SK-N-SH treated with all-trans-retinoic acid at 6 μM for 48 hours (cell line): ENCODE data around the gene RENBP.
A peak's percentile ranks its signal among the peaks of the same experiment; 100 is the strongest.

Experiments used
- ATAC-seq: fragments of 200-7000 bp; cut with Tn5 transposase; 3 replicates; pipeline ENCODE4 v1.9.1; 2020; ENCODE audit warnings: mild to moderate bottlenecking, moderate library complexity
- ARNTL ChIP-seq: fragments of 450-650 bp; formaldehyde crosslinking; IDR thresholded peaks from 2 replicates; pipeline ENCODE4 v1.5.0; 2020; ENCODE audit warnings: low read depth, mild to moderate bottlenecking, moderate library complexity, borderline replicate concordance
- CSDC2 ChIP-seq: fragments of 250-450 bp; sonication (Bioruptor Pico); IDR thresholded peaks from 2 replicates; pipeline ENCODE4 v1.5.0; 2020; ENCODE audit warnings: mild to moderate bottlenecking, moderate library complexity
- ESRRG ChIP-seq: fragments of 250-450 bp; sonication (Bioruptor Pico); IDR thresholded peaks from 2 replicates; pipeline ENCODE4 v1.6.1; 2021; ENCODE audit warnings: mild to moderate bottlenecking
- GLIS3 ChIP-seq: fragments of 250-450 bp; sonication (Bioruptor Pico); IDR thresholded peaks from 2 replicates; pipeline ENCODE4 v1.5.0; 2020; ENCODE audit warnings: mild to moderate bottlenecking, moderate library complexity
- OSR1 ChIP-seq: fragments of 250-450 bp; sonication (Bioruptor Pico); IDR thresholded peaks from 2 replicates; pipeline ENCODE4 v1.8.0; 2022; ENCODE audit warnings: moderate library complexity, mild to moderate bottlenecking, inconsistent platforms
- PPARA ChIP-seq: fragments of 250-450 bp; sonication (Bioruptor Pico); IDR thresholded peaks from 2 replicates; pipeline ENCODE4 v1.5.0; 2020; ENCODE audit warnings: mild to moderate bottlenecking, borderline replicate concordance
- SNAI2 ChIP-seq: fragments of 250-450 bp; sonication (Bioruptor Pico); IDR thresholded peaks from 2 replicates; pipeline ENCODE4 v1.5.0; 2020; ENCODE audit warnings: mild to moderate bottlenecking, moderate library complexity
- TCF4 ChIP-seq: fragments of 250-450 bp; sonication (Bioruptor Pico); IDR thresholded peaks from 2 replicates; pipeline ENCODE4 v1.8.0; 2021; ENCODE audit warnings: mild to moderate bottlenecking, moderate library complexity, borderline replicate concordance
- TOX ChIP-seq: fragments of 250-450 bp; sonication (Bioruptor Pico); IDR thresholded peaks from 2 replicates; pipeline ENCODE4 v1.8.0; 2021; ENCODE audit warnings: mild to moderate bottlenecking, moderate library complexity, borderline replicate concordance
- ZC3H10 ChIP-seq: fragments of 250-450 bp; sonication (Bioruptor Pico); IDR thresholded peaks from 2 replicates; pipeline ENCODE4 v1.5.1; 2021; ENCODE audit warnings: mild to moderate bottlenecking, moderate library complexity
- ZFP3 ChIP-seq: fragments of 250-450 bp; sonication (Bioruptor Pico); IDR thresholded peaks from 2 replicates; pipeline ENCODE4 v1.5.0; 2020; ENCODE audit warnings: mild to moderate bottlenecking, moderate library complexity
- ZFP30 ChIP-seq: fragments of 450-650 bp; formaldehyde crosslinking; IDR thresholded peaks from 2 replicates; pipeline ENCODE4 v1.5.0; 2022; ENCODE audit warnings: mild to moderate bottlenecking, moderate library complexity
- ZNF565 ChIP-seq: fragments of 450-650 bp; formaldehyde crosslinking; conservative IDR thresholded peaks from 2 replicates; pipeline ENCODE4 v1.5.0; 2020; ENCODE audit warnings: low read depth, mild to moderate bottlenecking, moderate library complexity
- ZNF70 ChIP-seq: fragments of 450-650 bp; formaldehyde crosslinking; IDR thresholded peaks from 2 replicates; pipeline ENCODE4 v1.5.0; 2020; ENCODE audit warnings: mild to moderate bottlenecking, moderate library complexity
- TF ChIP-seq, protein P1 (sequence below): fragments of 250-450 bp; sonication (Bioruptor Pico); IDR thresholded peaks from 2 replicates; pipeline ENCODE4 v1.5.1; 2021; ENCODE audit warnings: mild to moderate bottlenecking, moderate library complexity
- TF ChIP-seq, protein P2 (sequence below): fragments of 250-450 bp; sonication (Bioruptor Pico); IDR thresholded peaks from 2 replicates; pipeline ENCODE4 v1.8.0; 2021; ENCODE audit warnings: low read depth, mild to moderate bottlenecking, moderate library complexity, borderline replicate concordance
- TF ChIP-seq, protein P3 (sequence below): fragments of 250-450 bp; sonication (Bioruptor Pico); IDR thresholded peaks from 2 replicates; pipeline ENCODE4 v1.5.0; 2020; ENCODE audit warnings: mild to moderate bottlenecking, moderate library complexity
- TF ChIP-seq, protein P4 (sequence below): fragments of 250-450 bp; sonication (Bioruptor Pico); IDR thresholded peaks from 2 replicates; pipeline ENCODE4 v1.5.1; 2020; ENCODE audit warnings: low read depth, mild to moderate bottlenecking, moderate library complexity
- TF ChIP-seq, protein P5 (sequence below): fragments of 250-450 bp; sonication (Bioruptor Pico); IDR thresholded peaks from 2 replicates; pipeline ENCODE4 v1.8.0; 2020; ENCODE audit warnings: mild to moderate bottlenecking, moderate library complexity, borderline replicate concordance

Gene RENBP

DNA sequence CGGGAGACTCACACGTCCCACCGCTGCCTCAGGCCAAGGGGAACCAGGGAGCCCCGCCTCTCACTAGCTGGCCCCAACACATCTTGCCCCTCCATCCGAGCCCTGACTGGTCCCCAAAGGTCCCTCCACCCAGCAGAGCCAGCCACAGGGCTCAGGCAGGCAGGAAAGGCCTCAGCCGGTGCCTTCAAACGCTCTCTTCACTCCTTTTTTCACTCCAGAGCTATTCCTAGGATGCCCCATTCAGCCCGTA lies 16.8 kb downstream of the RENBP start:
- TF ChIP-seq ZFP30 (CRISPR knock-in tag) (no peak), CSDC2 (CRISPR knock-in tag) (no peak), SNAI2 (CRISPR knock-in tag) (no peak), OSR1 (CRISPR knock-in tag) (no peak), GLIS3 (CRISPR knock-in tag) (no peak), TOX (CRISPR knock-in tag) (no peak), ZNF565 (CRISPR knock-in tag) (no peak), ZNF70 (no peak), PPARA (CRISPR knock-in tag) (no peak), TCF4 (CRISPR knock-in tag) (no peak), ARNTL (CRISPR knock-in tag) (no peak), ZFP3 (no peak)
- TF ChIP-seq, protein P1, sequence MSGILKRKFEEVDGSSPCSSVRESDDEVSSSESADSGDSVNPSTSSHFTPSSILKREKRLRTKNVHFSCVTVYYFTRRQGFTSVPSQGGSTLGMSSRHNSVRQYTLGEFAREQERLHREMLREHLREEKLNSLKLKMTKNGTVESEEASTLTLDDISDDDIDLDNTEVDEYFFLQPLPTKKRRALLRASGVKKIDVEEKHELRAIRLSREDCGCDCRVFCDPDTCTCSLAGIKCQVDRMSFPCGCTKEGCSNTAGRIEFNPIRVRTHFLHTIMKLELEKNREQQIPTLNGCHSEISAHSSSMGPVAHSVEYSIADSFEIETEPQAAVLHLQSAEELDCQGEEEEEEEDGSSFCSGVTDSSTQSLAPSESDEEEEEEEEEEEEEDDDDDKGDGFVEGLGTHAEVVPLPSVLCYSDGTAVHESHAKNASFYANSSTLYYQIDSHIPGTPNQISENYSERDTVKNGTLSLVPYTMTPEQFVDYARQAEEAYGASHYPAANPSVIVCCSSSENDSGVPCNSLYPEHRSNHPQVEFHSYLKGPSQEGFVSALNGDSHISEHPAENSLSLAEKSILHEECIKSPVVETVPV (CRISPR knock-in tag): no peak
- TF ChIP-seq, protein P2, sequence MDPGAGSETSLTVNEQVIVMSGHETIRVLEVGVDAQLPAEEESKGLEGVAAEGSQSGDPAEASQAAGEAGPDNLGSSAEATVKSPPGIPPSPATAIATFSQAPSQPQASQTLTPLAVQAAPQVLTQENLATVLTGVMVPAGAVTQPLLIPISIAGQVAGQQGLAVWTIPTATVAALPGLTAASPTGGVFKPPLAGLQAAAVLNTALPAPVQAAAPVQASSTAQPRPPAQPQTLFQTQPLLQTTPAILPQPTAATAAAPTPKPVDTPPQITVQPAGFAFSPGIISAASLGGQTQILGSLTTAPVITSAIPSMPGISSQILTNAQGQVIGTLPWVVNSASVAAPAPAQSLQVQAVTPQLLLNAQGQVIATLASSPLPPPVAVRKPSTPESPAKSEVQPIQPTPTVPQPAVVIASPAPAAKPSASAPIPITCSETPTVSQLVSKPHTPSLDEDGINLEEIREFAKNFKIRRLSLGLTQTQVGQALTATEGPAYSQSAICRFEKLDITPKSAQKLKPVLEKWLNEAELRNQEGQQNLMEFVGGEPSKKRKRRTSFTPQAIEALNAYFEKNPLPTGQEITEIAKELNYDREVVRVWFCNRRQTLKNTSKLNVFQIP (CRISPR knock-in tag): no peak
- TF ChIP-seq, protein P3, sequence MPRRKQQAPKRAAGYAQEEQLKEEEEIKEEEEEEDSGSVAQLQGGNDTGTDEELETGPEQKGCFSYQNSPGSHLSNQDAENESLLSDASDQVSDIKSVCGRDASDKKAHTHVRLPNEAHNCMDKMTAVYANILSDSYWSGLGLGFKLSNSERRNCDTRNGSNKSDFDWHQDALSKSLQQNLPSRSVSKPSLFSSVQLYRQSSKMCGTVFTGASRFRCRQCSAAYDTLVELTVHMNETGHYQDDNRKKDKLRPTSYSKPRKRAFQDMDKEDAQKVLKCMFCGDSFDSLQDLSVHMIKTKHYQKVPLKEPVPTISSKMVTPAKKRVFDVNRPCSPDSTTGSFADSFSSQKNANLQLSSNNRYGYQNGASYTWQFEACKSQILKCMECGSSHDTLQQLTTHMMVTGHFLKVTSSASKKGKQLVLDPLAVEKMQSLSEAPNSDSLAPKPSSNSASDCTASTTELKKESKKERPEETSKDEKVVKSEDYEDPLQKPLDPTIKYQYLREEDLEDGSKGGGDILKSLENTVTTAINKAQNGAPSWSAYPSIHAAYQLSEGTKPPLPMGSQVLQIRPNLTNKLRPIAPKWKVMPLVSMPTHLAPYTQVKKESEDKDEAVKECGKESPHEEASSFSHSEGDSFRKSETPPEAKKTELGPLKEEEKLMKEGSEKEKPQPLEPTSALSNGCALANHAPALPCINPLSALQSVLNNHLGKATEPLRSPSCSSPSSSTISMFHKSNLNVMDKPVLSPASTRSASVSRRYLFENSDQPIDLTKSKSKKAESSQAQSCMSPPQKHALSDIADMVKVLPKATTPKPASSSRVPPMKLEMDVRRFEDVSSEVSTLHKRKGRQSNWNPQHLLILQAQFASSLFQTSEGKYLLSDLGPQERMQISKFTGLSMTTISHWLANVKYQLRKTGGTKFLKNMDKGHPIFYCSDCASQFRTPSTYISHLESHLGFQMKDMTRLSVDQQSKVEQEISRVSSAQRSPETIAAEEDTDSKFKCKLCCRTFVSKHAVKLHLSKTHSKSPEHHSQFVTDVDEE (CRISPR knock-in tag): no peak
- TF ChIP-seq, protein P4, sequence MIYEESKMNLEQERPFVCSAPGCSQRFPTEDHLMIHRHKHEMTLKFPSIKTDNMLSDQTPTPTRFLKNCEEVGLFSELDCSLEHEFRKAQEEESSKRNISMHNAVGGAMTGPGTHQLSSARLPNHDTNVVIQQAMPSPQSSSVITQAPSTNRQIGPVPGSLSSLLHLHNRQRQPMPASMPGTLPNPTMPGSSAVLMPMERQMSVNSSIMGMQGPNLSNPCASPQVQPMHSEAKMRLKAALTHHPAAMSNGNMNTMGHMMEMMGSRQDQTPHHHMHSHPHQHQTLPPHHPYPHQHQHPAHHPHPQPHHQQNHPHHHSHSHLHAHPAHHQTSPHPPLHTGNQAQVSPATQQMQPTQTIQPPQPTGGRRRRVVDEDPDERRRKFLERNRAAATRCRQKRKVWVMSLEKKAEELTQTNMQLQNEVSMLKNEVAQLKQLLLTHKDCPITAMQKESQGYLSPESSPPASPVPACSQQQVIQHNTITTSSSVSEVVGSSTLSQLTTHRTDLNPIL (CRISPR knock-in tag): no peak
- TF ChIP-seq, all 23 proteins: peak for 0
- ATAC-seq: no peak; the same call in 1 of the 3 replicates

DNA sequence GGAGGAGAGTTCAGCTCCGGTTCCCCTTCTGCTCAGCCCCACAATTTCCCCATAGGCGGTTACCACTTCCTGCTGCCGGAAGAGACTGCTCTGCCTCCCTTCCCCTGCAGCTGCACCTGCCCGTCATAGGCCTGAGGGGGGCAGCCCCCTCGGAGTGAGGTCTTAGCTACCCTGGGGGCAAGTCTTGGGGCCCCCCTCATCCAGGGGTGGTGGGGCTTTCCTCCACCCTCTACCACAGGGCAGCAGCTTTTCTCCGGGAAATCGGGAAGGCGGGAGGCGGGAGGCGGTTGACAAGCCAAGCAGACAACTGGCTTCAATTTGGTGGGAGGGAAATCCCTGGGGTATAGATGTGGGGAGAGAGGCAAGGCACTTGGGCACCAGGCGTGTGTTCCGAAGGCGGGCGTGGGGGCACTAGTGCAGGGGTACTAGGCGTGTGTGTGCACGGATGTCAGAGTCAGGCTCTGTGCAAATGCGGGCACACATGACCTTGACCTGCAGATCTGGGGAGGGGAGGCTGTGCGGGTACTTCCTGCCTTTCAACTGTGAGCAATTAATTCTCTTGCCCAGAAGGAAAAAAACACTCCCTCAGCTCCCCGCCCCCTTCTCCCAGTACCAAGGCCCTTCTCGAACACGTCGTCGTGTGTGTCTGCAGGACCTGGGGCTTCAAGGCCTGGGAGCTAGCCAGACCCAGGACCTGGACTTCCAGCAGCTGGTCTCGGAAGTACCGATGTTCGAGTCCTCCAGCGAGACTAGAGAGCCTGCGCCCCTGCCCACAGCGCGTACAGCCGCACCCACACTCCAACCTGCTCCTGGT lies 17.4 kb downstream of the RENBP start:
- ATAC-seq: peak; percentile 6; the same call in 2 of the 3 replicates
- TF ChIP-seq TCF4 (CRISPR knock-in tag) (no peak), ZC3H10 (CRISPR knock-in tag) (no peak), ARNTL (CRISPR knock-in tag) (no peak), OSR1 (CRISPR knock-in tag) (no peak), ZNF70 (no peak), ESRRG (CRISPR knock-in tag) (no peak), CSDC2 (CRISPR knock-in tag) (no peak), ZFP3 (no peak), ZFP30 (CRISPR knock-in tag) (no peak), PPARA (CRISPR knock-in tag) (no peak)
- TF ChIP-seq, protein P5, sequence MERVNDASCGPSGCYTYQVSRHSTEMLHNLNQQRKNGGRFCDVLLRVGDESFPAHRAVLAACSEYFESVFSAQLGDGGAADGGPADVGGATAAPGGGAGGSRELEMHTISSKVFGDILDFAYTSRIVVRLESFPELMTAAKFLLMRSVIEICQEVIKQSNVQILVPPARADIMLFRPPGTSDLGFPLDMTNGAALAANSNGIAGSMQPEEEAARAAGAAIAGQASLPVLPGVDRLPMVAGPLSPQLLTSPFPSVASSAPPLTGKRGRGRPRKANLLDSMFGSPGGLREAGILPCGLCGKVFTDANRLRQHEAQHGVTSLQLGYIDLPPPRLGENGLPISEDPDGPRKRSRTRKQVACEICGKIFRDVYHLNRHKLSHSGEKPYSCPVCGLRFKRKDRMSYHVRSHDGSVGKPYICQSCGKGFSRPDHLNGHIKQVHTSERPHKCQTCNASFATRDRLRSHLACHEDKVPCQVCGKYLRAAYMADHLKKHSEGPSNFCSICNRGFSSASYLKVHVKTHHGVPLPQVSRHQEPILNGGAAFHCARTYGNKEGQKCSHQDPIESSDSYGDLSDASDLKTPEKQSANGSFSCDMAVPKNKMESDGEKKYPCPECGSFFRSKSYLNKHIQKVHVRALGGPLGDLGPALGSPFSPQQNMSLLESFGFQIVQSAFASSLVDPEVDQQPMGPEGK (CRISPR knock-in tag): no peak

DNA sequence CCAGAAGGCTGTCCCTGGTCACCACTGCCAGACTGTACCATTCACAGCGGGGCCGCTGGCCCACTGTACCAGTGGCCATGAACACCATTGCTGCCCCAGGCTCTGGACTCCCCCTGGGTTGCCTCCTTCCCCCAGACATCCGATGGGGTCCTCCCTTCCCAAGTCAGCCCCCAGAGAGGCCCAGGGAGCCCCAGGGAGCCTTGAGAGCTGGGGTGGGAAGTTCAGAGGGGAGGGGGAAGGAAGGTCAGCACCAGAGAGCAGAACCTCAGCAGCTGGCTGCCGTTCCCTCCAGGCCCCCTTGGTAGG lies 17.9 kb downstream of the RENBP start:
- TF ChIP-seq ZFP3: no peak
- ATAC-seq: no peak
